A673 (cell line): ENCODE data around the gene TTC7B. TPM values are rescaled to one million over a fixed set of nuclear protein-coding genes. Genes with fewer than 3 reads are reported as not detected.
A peak's percentile ranks its signal among the peaks of the same experiment; 100 is the strongest.
"Not testable (repeated sequence)": the region's sequence is repeated elsewhere in the genome, so short reads cannot be mapped to it uniquely, and the experiment has no call there.

Source experiments
- BruUV-seq: library from RNA; stranded (reverse); fragments of 400-500 nt; replicated peaks from 2 replicates; lab custom pipeline; 2021; lab: Mats Ljungman, UMichigan
- CTCF ChIA-PET: fragments of 300-600 bp; sonication (Branson Sonifier 250); formaldehyde crosslinking; loops from one replicate; lab custom pipeline; 2022; ENCODE audit warnings: antibody characterized with exemption; lab: Charles Lee
- POLR2A ChIA-PET: fragments of 300-600 bp; sonication (Branson Sonifier 250); formaldehyde crosslinking; loops from one replicate; lab custom pipeline; 2022; ENCODE audit warnings: antibody characterized with exemption; ENCODE audit not compliant: low non-redundant PET; lab: Charles Lee
- DNase-seq: peaks from one replicate; pipeline ENCODE4 v3.0.0-alpha.2; 2015; ENCODE audit warnings: low spot score
- H3K27ac ChIP-seq: fragments of 200-600 bp; sonication (generic); 2 replicates; pipeline ENCODE4 v1.5.1; 2016; ENCODE audit warnings: mixed run types, low read depth, mild to moderate bottlenecking, mixed read lengths, antibody characterized with exemption, low read length; ENCODE audit not compliant: poor library complexity, severe bottlenecking
- H3K27me3 ChIP-seq: fragments of 200-600 bp; sonication (generic); replicated peaks from 2 replicates; pipeline ENCODE4 v1.6.1; 2017; ENCODE audit warnings: mixed run types, low read depth, mild to moderate bottlenecking, mixed read lengths, antibody characterized with exemption, low read length; ENCODE audit not compliant: insufficient read depth, poor library complexity
- H3K36me3 ChIP-seq: fragments of 200-600 bp; sonication (generic); 2 replicates; pipeline ENCODE4 v1.6.1; 2016; ENCODE audit warnings: mixed run types, mild to moderate bottlenecking, mixed read lengths, antibody characterized with exemption, low read length; ENCODE audit not compliant: insufficient read depth, poor library complexity, severe bottlenecking
- H3K4me1 ChIP-seq: fragments of 200-600 bp; sonication (generic); 2 replicates; pipeline ENCODE4 v1.6.1; 2017; ENCODE audit warnings: mixed run types, mild to moderate bottlenecking, mixed read lengths, antibody characterized with exemption, low read length; ENCODE audit not compliant: insufficient read depth, poor library complexity, severe bottlenecking
- H3K4me3 ChIP-seq: fragments of 200-600 bp; sonication (generic); 2 replicates; pipeline ENCODE4 v1.5.1; 2016; ENCODE audit warnings: low read depth, mixed run types, mild to moderate bottlenecking, mixed read lengths, low read length; ENCODE audit not compliant: poor library complexity, severe bottlenecking
- H3K9me3 ChIP-seq: fragments of 200-600 bp; sonication (generic); 2 replicates; pipeline ENCODE4 v1.6.1; 2016; ENCODE audit warnings: mixed run types, low read depth, mild to moderate bottlenecking, mixed read lengths, antibody characterized with exemption, low read length; ENCODE audit not compliant: poor library complexity, severe bottlenecking
- CTCF ChIP-seq: fragments of 300-800, 200-600 bp; sonication (generic); conservative IDR thresholded peaks from 2 replicates; pipeline ENCODE4 v1.5.1; 2017; ENCODE audit warnings: low read depth, mild to moderate bottlenecking, antibody characterized with exemption, low read length, moderate library complexity, mixed read lengths
- EZH2 ChIP-seq: fragments of 200-600 bp; sonication (generic); IDR thresholded peaks from 2 replicates; pipeline ENCODE4 v1.6.1; 2017; ENCODE audit warnings: borderline replicate concordance, low read depth, mild to moderate bottlenecking, mixed read lengths, antibody characterized with exemption, low read length; ENCODE audit not compliant: poor library complexity, severe bottlenecking
- intact Hi-C: fragments of 100-400 bp; cut with micrococcal nuclease; formaldehyde crosslinking; loops from one replicate; pipeline ENCODE4 v1.10.0; 2022; ENCODE audit not compliant: unreplicated experiment
- total RNA-seq: library from RNA; stranded (reverse); gene quantifications from 2 replicates; pipeline ENCODE4 v1.2.3, GENCODE V29; 2021

The TTC7B gene
- total RNA-seq, 1 experiment from 2014 or later = 39.2 TPM

GRCh38 chr14:90827919-90828610 is 11.8 kb upstream of the TTC7B start:
- Histone ChIP-seq H3K4me3 (peak overlapping the region; percentile 18), H3K27me3 (no peaks in the 10 kb centered on the region), H3K27ac (no peak overlapping the region), H3K36me3 (no peaks in the 10 kb centered on the region), H3K9me3 (peaks cover 10% of the 10 kb centered on the region), H3K4me1 (no peaks in the 10 kb centered on the region)
- ChIA-PET POLR2A (no interaction called here), CTCF (no interaction called here)
- intact Hi-C loops = no loop called here
- no TSS peak for BruUV-seq
- peak; percentile 95 for DNase-seq
- TF ChIP-seq CTCF (no peak), EZH2 (no peak)

GRCh38 chr14:90823542-90823941 is 7.3 kb upstream of the TTC7B start:
- CTCF ChIA-PET, POLR2A ChIA-PET, H3K27me3 ChIP-seq, H3K4me1 ChIP-seq, intact Hi-C loops, H3K27ac ChIP-seq, DNase-seq, BruUV-seq, H3K4me3 ChIP-seq, H3K36me3 ChIP-seq: not testable (repeated sequence)
- peaks cover 15% of the 10 kb centered on the region for H3K9me3 ChIP-seq

GRCh38 chr14:90820958-90821357 is 4.7 kb upstream of the TTC7B start:
- Histone ChIP-seq H3K4me1 (no peaks in the 10 kb centered on the region), H3K27ac (no peak overlapping the region), H3K9me3 (peaks cover 15% of the 10 kb centered on the region), H3K4me3 (no peak overlapping the region), H3K36me3 (no peaks in the 10 kb centered on the region), H3K27me3 (no peaks in the 10 kb centered on the region)
- CTCF ChIA-PET = no interaction called here
- intact Hi-C loops = no loop called here
- no peak for DNase-seq
- BruUV-seq = no TSS peak
- TF ChIP-seq CTCF (no peak), EZH2 (no peak)
- POLR2A ChIA-PET = no interaction called here
